GM15510 (cell line): ENCODE measurements around the gene CREB3L2.

ENCODE experiments used
- POLR2A ChIP-seq: IDR thresholded peaks from 3 replicates; pipeline ENCODE4 v1.6.1; 2011; ENCODE audit warnings: borderline replicate concordance; ENCODE audit not compliant: insufficient read length; ENCODE audit errors: extremely low read depth

Gene CREB3L2

DNA sequence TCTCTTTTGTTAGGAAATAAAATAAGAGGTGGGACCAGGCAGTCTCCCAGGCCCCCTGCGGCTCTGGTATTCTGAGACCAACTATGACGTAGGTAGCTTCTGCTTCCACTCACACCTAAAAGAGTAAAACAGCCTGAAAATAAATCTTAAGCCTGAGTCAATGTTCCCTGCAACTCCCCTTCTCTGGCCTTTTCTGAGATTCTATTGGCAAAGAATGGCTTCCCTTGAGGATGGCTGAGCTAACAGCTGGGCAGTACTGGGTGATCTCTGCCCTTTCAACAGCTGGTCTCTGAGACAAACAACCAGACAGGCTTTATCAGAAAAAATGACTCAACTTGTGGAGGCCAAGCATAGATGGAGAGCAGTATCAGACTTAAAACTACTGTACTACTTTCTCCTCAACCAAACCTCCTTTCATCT is 58.7 kb downstream of the CREB3L2 start:
- TF ChIP-seq POLR2A = no peak

DNA sequence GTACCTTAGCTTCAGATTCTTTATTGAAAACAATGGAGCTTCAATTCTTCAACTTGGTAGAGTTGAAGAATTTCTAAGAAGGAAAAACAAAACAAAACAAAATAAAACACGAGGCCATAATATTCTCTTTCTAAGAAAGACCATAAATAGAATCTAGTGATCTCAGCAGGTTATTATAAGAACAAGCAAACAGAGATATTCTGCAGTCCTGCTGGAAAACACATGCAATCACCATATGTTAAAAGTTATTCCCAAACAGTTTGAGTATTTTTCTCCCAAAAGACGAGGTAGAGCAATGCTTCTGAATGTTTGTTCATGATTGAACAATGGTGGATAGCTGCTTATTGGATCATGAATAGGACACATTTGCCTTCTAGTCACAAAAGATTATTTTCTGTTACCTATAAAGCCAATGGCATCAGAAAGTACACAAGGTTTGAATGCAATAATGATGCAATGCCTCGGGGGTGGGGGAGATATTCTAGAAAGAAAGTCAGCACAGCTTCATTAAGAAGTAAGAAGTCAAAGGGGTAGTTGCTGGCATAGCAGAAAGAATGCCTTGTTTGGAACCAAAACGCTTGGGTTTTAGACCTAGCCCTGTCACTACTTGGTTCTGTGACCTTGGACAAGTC is 59.3 kb downstream of the CREB3L2 start:
- TF ChIP-seq POLR2A = no peak

DNA sequence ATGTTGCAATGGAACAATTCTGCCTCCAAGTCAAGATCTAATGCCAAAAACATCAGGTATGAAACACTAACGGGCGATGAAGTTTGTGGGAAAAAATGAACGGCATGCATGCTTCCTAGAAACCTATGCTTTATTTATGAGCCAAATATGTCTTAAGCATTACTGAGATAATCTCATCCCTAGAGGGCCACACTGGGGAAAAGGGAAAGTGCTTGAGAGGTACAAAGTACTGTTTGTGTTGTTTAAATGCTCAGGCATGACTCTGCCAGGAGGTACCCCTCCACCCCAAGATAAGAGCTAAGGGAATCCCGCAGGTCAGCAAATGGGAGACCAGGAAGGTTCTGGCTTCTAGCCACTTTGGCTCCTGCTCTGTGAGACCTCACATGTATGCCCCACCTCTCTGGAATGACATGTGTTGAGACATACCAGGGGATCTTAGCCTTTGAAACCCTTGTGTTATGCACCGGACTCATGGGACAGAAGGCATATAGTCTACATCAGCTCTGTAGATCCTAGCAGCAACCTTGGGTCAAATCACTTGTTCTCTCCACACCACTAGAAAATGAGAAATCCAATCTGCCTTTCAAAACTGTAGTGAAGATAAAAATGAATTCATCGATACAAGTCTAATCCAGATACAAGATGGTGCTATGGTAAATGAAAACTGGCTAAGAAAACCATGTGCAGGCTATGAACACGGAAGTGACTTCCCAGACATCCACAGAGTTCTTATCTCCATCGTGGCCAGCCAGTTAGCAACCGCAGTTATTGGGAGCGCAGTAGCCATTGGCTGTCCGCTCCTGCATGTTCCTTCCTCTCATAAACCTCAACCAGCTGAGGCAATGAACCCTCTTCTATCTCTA is 61.0 kb downstream of the CREB3L2 start:
- no peak for TF ChIP-seq POLR2A

DNA sequence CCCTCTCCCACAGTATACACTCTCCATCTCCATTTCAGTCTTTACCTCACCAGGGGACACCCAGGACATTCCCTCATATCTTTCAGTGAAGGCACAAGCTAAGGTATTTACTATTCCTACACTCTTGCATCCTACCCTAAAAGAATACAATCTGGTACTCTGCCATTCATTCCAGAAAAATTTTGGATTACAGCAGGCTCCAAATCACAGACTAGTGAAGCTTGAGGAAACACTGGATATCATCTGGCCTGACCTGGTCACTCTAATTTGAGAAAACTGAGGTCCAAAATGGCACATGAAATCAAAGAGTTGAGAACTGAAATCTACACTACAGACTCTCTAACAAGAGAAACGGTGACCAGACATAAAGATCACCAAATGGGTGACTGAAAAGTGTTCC is 61.7 kb downstream of the CREB3L2 start:
- TF ChIP-seq POLR2A = no peak

DNA sequence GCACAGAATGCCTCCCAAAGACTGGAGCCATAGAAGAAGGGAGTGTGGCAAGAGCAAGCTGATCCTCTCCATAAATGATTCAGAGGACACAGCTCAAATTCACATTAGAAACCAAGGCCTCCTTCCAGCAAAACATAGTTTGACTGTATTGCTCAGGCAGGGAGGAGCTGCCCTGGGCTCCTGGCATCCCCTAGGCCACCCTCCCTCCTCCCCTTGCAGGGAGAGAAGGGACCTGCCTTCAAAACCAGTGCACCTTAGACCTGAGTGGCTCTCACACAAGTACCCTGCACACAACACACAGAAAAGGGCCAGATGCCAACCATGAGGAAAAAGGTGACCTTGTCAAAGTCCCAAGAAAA is 64.7 kb downstream of the CREB3L2 start:
- no peak for TF ChIP-seq POLR2A

DNA sequence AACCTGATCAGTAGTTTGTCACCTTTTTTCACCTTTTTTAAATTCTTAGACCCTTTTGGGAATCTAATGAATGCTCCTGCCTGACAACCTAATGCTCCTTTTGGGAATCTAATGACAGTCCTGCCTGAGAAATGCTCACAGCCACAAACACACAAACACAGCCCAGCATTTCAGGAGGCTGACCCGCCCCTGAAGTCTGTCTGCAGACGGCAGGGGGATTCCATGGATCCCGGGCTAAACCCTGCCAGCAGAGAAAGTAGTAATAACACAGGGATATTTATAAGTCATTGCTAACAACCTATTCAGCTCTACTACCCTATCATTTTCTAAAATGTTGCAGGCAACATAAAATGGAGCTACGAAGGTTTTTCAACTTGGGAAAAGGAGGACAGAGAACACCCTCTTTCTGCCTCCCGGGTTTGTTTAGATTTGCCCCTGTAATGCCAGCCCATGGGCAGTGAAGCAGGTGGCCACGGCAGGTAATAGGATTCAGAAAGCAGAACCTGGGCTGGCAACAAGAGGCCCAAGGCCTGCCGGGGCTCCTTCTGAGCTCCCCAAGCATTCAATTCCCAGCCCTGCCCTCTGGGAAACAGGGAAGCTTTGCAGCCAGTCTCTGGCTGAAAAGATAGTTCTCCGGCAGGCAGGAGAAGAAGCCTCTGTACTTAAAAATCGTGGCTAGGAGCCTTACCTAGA is 65.2 kb downstream of the CREB3L2 start:
- no peak for TF ChIP-seq POLR2A

DNA sequence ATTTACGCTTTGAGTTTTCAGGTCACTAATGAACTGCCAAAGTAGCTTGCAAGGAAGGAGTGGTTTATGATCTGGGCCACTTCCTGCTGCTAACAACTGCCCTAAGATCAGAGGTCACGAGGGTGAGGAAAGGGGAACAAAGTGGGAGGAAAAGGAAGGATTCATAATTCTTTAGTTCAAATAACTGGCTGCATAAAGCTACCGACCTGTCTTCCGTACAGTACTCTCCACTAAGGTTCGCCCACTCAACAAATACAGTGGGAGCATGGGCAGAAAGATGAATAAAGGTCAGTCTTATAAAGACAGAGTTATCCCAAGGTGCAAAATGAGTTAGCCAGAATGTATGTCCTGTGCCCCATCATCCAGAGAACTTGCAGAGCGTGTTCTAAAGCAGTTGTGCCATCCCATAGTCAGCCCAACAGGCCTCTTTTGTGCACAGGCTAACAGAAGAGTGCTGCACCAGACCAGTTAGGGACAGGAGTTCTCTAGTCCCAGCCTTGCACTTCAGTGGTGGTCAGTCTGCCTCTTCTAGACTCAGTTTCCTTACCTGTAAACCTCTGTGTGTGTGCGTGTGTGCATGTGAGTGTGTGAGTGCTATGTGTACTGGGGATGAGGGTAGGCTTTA is 65.9 kb downstream of the CREB3L2 start:
- TF ChIP-seq POLR2A = no peak

DNA sequence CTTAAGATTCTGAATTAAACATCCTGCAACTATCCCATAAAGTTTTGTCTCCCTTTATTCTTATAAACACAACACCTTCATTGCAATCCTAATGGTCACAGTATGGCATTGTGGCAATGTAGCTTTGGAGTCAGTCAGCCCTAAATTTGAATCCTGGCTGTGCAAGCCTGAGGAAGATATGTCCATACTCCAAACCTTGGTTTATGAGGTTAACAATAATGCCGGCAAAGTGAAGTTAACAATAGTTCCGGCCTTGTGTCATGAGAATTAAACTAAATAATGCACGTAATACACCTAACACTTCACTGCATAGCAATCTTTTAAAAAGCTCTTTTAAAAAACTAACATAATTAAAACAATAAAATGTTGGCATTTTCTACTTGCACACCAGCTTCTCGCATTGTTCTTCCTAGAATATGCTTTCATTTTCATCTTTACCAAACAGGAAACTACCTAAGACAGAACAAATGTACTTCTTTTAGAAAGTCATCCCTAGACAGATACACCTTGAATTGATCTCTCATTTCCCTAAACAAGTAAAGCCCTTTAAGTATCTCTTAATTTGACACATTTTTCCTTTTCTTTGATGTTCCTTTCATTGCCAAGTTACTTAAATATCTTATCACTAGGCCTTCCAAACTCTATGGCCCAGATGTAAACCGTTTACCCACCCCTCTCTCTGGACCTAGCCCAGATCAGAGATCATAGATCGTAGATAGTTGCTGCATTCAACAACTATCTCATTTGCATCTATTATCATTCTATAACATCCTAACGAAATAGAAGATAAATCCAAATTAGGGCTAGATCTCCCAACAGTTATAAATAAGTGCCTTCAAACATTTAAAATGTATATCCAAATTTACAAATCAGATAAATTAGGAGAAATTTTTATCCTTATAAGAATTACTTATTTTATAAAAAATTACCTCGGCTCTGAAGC is 66.7 kb downstream of the CREB3L2 start:
- no peak for TF ChIP-seq POLR2A

DNA sequence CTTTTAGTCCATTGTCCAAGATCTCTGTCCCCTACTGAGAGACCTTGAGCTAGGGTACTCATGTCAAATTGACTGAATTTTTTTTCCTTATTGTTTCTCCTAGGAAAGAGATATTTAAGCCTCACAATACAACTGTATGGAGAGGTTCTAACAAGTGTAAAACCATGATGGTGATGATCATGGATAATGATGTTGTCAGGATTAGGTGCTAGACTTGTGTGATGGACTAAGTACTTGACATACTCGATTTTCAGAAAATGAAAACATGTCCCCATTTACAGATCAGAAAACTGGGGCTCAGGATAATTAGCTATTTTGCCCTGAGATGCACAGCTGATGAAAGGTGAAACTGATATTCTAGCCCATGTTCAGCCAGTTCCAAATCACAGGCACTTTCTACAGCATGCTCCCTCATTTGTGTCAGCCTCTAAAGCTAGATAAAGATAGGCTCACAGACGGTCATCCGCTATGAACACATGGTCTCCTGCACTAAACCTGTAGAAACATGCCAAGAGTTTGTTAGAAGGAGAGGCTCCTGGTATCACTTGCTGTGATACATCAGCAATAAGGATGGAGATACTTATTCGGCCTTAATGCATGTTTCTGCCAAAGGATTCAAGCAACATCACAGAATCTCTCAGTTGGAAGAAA is 67.6 kb downstream of the CREB3L2 start:
- TF ChIP-seq POLR2A = no peak

DNA sequence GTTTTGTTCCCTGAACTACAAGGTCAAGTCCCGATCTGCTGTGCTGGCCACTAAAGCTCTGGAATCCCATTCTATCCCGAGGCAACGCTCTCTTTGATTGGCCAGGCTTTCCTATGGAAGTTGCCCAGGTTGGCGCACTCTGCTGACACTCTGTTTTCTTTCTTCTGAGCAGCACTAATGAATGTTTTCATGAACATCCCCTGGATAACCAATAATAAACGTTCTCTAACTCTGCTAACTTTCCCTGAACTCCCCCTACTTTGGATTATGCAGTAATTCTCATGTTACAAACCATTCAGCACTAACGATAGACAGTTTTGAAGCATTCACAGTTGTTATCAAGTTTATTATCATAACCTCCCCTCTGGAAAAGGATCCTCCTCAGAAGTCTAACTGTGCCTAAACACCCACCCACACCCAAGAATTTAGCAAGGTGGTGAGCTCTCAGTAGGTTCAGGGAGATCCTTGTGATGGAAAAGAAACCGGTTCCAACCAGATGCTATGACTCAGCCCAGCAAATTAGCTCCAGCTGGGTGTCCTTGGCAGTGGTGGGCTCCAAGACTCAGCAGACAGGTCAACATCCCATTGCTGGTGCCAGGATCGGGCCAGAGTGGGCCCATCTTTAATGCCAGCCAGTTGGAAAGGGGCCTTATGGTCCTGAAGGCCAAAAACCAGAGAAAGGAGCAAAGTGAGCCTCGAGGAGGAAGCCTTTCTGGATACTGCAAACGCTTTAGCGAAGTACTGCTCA is 68.4 kb downstream of the CREB3L2 start:
- TF ChIP-seq POLR2A = no peak

DNA sequence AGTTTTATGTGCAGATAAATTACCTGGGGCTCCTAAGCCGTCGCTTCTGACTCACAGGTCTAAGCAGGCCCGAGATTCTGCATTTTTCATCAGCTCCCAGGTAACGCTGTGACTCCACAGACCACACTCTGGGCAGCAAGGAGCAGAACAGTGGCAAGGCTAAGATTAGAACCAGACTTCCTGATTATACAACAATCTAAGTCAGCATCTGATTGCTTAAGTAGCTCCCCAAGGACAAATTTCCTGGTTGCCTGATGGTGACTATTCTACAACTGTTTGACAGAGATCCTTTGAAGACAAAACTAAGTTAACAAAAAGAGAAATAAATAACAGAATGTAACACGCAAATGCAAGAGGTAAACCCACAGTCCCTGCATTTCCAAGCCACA is 69.0 kb downstream of the CREB3L2 start:
- TF ChIP-seq POLR2A = no peak

DNA sequence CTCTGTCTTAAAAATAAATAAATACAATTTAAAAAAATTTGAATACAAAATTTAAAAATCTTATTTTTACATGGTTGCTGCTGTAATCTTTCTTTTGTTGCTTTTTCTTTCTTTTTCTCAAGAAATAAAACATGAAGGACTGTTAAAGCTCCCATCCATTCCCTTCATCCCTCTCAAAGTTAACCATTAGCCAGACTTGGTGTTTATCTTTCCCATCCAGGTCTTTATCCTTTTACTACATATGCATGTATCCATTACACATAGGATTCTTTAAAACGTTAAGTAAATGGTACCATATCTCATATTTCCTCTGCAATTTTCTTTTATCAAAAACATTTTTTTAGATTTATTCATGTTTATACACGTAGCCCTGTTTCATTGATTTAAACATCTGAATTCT is 70.1 kb downstream of the CREB3L2 start:
- no peak for TF ChIP-seq POLR2A

DNA sequence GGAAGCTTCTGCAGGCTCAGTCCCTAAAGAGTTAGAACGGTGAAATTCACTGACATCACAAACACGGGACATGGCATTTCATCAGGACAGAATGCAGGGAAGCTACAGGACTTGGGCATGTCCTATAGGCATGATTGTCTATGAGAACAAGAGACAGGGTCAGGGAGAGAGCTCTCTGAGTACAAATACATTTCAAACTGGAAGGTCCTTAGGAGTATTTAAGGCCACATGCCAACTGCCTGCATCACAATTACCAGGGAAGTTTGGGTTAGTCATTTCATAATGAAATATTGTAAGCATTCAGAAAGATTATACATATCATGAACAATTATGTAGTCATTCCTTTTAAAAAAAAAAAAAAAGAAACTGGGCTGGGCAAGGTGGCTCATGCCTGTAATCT is 71.3 kb downstream of the CREB3L2 start:
- TF ChIP-seq POLR2A = no peak
